Fibroblast of lung (primary cell): ENCODE measurements around the gene DDX54. TPM values are rescaled to one million over a fixed set of nuclear protein-coding genes. Genes with fewer than 3 reads are reported as not detected.

Experiments
- DNase-seq, 2 donors: peaks; one replicate each; pipeline versions ENCODE4 v3.0.0 to v3.0.0-alpha.2; 2010; ENCODE audit warnings: low read depth in 2 of 2
- H2AFZ ChIP-seq: 2 replicates; pipeline ENCODE4 v1.5.1; 2012; ENCODE audit warnings: low read length, control low read depth, inconsistent platforms
- H3K27ac ChIP-seq: 2 replicates; pipeline ENCODE4 v1.5.1; 2011; ENCODE audit warnings: low read length, control low read depth; ENCODE audit not compliant: insufficient read depth
- H3K27me3 ChIP-seq: 2 replicates; pipeline ENCODE4 v1.5.1; 2011; ENCODE audit warnings: mild to moderate bottlenecking, low read length; ENCODE audit not compliant: control insufficient read depth, insufficient read depth
- H3K36me3 ChIP-seq: 2 replicates; pipeline ENCODE4 v1.5.1; 2011; ENCODE audit warnings: low read length; ENCODE audit not compliant: control insufficient read depth, insufficient read depth
- H3K4me1 ChIP-seq: 2 replicates; pipeline ENCODE4 v1.5.1; 2011; ENCODE audit warnings: low read length; ENCODE audit not compliant: control insufficient read depth, insufficient read depth; ENCODE audit errors: extremely low read depth
- H3K4me2 ChIP-seq: 2 replicates; pipeline ENCODE4 v1.5.1; 2011; ENCODE audit warnings: low read length, control low read depth; ENCODE audit not compliant: insufficient read depth; ENCODE audit errors: extremely low read depth
- H3K4me3 ChIP-seq, 4 experiments: fragments of 200-600 bp in 1 of 4; sonication (generic) in 1 of 4; replicated peaks in 1 of 4; 2 replicates each; pipeline ENCODE4 v1.5.1; 2011 to 2016; ENCODE audit warnings: low read length in 4 of 4, low read depth in 3 of 4, mild to moderate bottlenecking in 3 of 4, control low read depth in 2 of 4, inconsistent platforms in 1 of 4, mixed read lengths in 1 of 4; ENCODE audit not compliant: insufficient read depth in 1 of 4; ENCODE audit errors: control extremely low read depth in 1 of 4
- H3K79me2 ChIP-seq: 2 replicates; pipeline ENCODE4 v1.5.1; 2012; ENCODE audit warnings: mild to moderate bottlenecking, low read length, inconsistent platforms; ENCODE audit not compliant: control insufficient read depth, insufficient read depth
- H3K9ac ChIP-seq: 2 replicates; pipeline ENCODE4 v1.5.1; 2011; ENCODE audit warnings: mild to moderate bottlenecking, low read length, control low read depth; ENCODE audit not compliant: insufficient read depth
- H3K9me3 ChIP-seq: 2 replicates; pipeline ENCODE4 v1.5.1; 2012; ENCODE audit warnings: low read depth, low read length; ENCODE audit not compliant: control insufficient read depth, insufficient read depth
- H4K20me1 ChIP-seq: 2 replicates; pipeline ENCODE4 v1.5.1; 2011; ENCODE audit warnings: low read length; ENCODE audit not compliant: control insufficient read depth, insufficient read depth; ENCODE audit errors: extremely low read depth
- CTCF ChIP-seq, 2 donors: IDR thresholded peaks in 1 of 2; conservative IDR thresholded peaks in 1 of 2; 1 replicate in 1 of 2; 2 replicates in 1 of 2; pipeline ENCODE4 v1.5.1; 2011 to 2012; ENCODE audit warnings: low read length in 2 of 2, control low read depth in 1 of 2, inconsistent platforms in 1 of 2, low read depth in 1 of 2, mild to moderate bottlenecking in 1 of 2
- EZH2 ChIP-seq: IDR thresholded peaks from 2 replicates; pipeline ENCODE4 v1.5.1; 2012; ENCODE audit warnings: low read length, control low read depth, mild to moderate bottlenecking; ENCODE audit errors: missing control alignments
- polyA plus RNA-seq, 2 donors: library from polyadenylated mRNA; depleted of rRNA in 1 of 2; stranded (reverse) in 1 of 2; unstranded in 1 of 2; fragments of >200 nt; gene quantifications; 2 replicates each; pipeline ENCODE4 v1.2.1, GENCODE V29; 2011 to 2012; ENCODE audit warnings: missing spikeins in 1 of 2
- total RNA-seq: library from RNA; depleted of rRNA; stranded (reverse); fragments of >200 nt; gene quantifications from 2 replicates; pipeline ENCODE4 v1.2.1, GENCODE V29; 2014

DDX54 gene
- total and polyA plus RNA-seq, 2 donors (not counting 1 experiment from before 2014, with no cell fraction given), result 20.5 to 23.6 TPM

- H3K9me3 ChIP-seq, result no peaks in the 10 kb centered on the region
- peaks cover 2% of the 10 kb centered on the region for H3K36me3 ChIP-seq
- H3K4me3 ChIP-seq, result no peak overlapping the region
- H3K79me2 ChIP-seq, result no peaks in the 10 kb centered on the region
- H3K27me3 ChIP-seq, result no peaks in the 10 kb centered on the region
- H2AFZ ChIP-seq, result no peak overlapping the region
- no peak for DNase-seq
- H4K20me1 ChIP-seq, result no peaks in the 10 kb centered on the region
- H3K4me2 ChIP-seq, result no peak overlapping the region
- H3K4me1 ChIP-seq, result peaks cover 11% of the 10 kb centered on the region
- no peak overlapping the region for H3K9ac ChIP-seq
- no peak overlapping the region for H3K27ac ChIP-seq
- no peak for TF ChIP-seq EZH2
- TF ChIP-seq CTCF (conservative IDR thresholded peaks at IDR 0.05 in 1 of 2, IDR thresholded peaks at IDR 0.05 in 1 of 2; ENCODE audit: low read depth in 1 of 2, low read length in 2 of 2), result no peak
These were observed 12.3 kb upstream of the DDX54 start for GRCh38 chr12:113197518-113198077.

GRCh38 chr12:113196990-113197389, 11.7 kb upstream of the DDX54 start:
- Histone ChIP-seq H3K27ac (no peak overlapping the region), H3K27me3 (no peaks in the 10 kb centered on the region), H3K4me3 (no peak overlapping the region), H3K4me2 (no peak overlapping the region), H3K36me3 (peaks cover 2% of the 10 kb centered on the region), H3K4me1 (peaks cover 12% of the 10 kb centered on the region), H3K9me3 (no peaks in the 10 kb centered on the region), H3K79me2 (no peaks in the 10 kb centered on the region), H4K20me1 (no peaks in the 10 kb centered on the region), H3K9ac (no peak overlapping the region), H2AFZ (no peak overlapping the region)
- peak; percentile 70 to 85 for DNase-seq
- no peak for TF ChIP-seq EZH2
- peak; percentile 62 to 77 for TF ChIP-seq CTCF (conservative IDR thresholded peaks at IDR 0.05 in 1 of 2, IDR thresholded peaks at IDR 0.05 in 1 of 2; ENCODE audit: low read depth in 1 of 2, low read length in 2 of 2)

DNA sequence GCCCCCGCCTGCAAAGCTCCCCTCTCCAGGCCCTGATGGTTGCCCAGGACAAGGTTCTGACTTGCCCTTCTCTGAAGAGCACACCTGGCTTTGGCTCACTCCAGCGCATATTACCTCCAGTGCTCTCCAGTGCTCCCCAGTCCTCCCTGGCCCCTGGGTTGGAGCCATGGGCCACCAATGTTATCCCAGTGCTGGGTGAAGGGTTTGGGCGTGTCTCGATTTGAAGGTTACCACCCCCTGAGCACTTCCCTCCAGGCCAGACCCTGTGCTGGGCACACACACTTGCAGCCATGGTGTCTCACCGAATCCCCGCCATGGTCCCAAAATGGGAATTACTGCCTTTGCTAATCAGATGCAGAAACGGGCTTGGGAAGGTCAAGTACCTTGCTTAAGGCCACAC, 11.3 kb upstream of the DDX54 start:
- H3K27me3 ChIP-seq, result no peaks in the 10 kb centered on the region
- no peak for DNase-seq
- H3K9me3 ChIP-seq, result no peaks in the 10 kb centered on the region
- H2AFZ ChIP-seq, result no peak overlapping the region
- H3K36me3 ChIP-seq, result peaks cover 2% of the 10 kb centered on the region
- TF ChIP-seq EZH2, result no peak
- TF ChIP-seq CTCF (conservative IDR thresholded peaks at IDR 0.05 in 1 of 2, IDR thresholded peaks at IDR 0.05 in 1 of 2; ENCODE audit: low read depth in 1 of 2, low read length in 2 of 2), result no peak
- H4K20me1 ChIP-seq, result no peaks in the 10 kb centered on the region
- no peak overlapping the region for H3K9ac ChIP-seq
- no peaks in the 10 kb centered on the region for H3K79me2 ChIP-seq
- no peak overlapping the region for H3K4me3 ChIP-seq
- H3K27ac ChIP-seq, result no peak overlapping the region
- H3K4me1 ChIP-seq, result peaks cover 12% of the 10 kb centered on the region
- H3K4me2 ChIP-seq, result no peak overlapping the region
